GM23248 (cell line): Measurements from ENCODE around the gene PNMA5.

Experiments used
- EZH2 ChIP-seq: fragments of 200-600 bp; sonication (generic); IDR thresholded peaks from 2 replicates; pipeline ENCODE4 v1.6.1; 2018; ENCODE audit warnings: antibody characterized with exemption, mild to moderate bottlenecking; ENCODE audit not compliant: insufficient read depth, poor library complexity, severe bottlenecking
- EZH2phosphoT487 ChIP-seq: fragments of 200-600 bp; sonication (generic); IDR thresholded peaks from 2 replicates; pipeline ENCODE4 v1.6.1; 2018; ENCODE audit warnings: antibody characterized with exemption, moderate library complexity, mild to moderate bottlenecking, low read depth; ENCODE audit not compliant: insufficient read depth

DNA sequence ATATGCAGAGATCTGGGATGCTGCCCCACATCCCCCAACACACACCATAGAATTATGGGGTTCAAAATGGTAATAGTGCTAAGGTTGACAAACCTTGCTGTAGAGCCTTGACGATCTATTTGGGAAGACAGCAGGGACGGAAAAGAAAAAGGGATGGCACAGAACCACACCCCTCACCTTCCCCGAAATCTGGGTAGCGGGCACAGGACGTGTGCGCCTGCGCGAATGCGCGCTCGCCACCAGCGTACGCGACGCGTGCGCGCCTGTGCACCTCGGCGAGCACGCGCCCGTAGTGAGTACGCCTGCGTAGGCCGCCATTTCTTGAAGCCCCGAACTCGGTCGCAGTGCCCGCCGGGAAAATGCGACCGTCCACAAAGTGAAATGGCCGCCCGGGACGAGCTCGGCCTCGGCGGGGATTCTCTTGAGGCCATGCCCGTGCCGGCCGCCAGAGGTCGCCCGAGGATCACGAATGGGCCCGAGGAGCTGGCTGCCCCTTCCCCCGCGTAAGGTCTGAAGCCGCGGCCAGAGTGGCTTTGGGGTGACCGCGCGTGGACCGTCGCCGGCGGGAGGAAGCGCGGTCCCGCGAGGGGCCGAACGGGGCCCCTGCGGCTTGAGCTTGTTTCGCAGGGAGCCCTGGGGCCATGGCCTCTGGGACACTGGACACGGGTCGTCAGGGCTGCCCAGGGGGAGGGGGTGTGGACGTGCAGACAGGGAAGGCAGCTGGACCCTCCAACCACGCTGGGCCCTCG lies 52.4 kb downstream of the PNMA5 start:
- TF ChIP-seq EZH2phosphoT487 (no peak), EZH2 (no peak)
